DMS53 (cell line): Measurements from ENCODE around the gene RBM6.
A peak's percentile ranks its signal among the peaks of the same experiment; 100 is the strongest.
"Not testable (repeated sequence)": the region's sequence is repeated elsewhere in the genome, so short reads cannot be mapped to it uniquely, and the experiment has no call there.

Source experiments
- DNase-seq: peaks from one replicate; lab custom pipeline; 2025; lab: John Stamatoyannopoulos, UW

RBM6 gene

GRCh38 chr3:49992326-49992725, 52.4 kb downstream of the RBM6 start:
- DNase-seq, result no peak

DNA sequence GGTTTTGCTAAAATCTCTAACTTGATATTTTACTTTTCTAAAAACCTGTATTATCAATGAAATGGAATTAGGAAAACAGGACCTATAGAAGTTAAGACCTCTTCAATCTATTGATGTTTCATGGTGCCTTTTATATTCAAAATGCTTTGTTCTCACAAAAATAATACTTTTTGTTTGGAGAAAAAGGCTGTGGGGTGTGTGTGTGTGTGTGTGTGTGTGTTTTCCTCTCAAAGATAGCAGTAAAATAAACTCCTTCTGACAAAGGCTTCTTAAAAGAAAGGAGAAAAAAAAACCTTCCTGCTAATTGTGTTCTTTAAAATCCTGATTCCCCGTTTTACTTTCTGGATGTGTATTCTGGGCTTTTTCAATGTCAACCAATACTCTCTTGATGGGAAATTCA, 54.5 kb downstream of the RBM6 start:
- DNase-seq, result no peak

DNA sequence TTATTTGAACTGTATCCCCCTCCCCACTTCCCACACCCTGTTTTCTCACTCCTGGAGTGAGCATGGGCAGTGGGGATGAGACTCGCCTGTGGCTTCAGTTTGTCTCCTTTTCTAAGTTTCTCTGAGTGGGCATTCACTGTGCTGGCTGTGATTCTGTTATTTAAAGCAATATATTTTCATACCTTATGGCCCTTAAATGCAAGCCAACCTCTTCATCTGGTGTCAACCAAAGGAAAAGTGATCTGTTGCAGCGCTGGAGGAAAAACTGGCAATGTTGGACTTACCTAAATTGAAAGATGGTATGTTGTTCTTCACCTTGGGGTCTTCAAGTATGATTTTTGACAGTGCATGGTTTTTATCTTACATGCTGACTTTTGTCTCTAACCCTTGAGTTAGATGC, 56.1 kb downstream of the RBM6 start:
- no peak for DNase-seq

DNA sequence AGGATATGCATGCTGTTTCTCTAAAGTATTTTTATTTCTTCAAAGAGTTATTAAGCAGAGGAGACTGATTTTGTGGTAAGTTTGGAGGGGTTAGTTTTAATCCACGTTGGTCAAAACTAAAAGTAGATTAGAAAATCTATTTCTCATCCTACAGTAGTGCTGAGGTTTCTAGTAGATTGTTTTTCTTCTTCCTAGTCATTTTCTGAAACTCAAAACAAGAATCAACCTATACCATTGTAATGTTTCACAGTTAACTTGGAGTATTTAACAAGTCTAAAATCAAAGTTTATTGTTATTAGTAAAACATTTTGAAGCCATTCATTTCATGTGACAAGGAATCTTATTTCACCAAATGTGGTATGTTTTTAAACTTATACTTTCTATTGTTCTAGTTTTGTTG, 57.9 kb downstream of the RBM6 start:
- no peak for DNase-seq

- no peak for DNase-seq
Measured at GRCh38 chr3:49998326-49998725, 58.4 kb downstream of the RBM6 start.

- DNase-seq, result no peak
Measured at GRCh38 chr3:50001511-50001910, 61.6 kb downstream of the RBM6 start.

DNA sequence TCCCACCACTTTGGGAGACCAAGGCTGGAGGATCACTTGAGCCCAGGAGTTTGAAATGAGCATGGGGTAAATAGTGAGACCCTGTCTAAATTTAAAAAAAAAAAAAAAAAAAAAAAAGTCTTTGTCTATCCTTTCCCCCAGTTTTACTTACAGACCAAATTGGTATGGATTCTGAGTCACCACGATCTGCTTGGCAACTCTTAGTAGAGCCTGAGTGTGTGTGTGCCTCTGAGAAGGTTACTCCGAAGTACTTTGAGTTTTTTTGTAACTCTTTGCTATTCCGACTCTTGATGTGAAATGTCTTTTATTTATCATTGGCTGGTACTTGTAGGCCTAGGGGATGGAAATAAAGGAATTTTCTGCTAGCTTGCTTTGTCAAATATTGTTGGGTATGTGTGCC, 63.3 kb downstream of the RBM6 start:
- DNase-seq, result no peak

DNA sequence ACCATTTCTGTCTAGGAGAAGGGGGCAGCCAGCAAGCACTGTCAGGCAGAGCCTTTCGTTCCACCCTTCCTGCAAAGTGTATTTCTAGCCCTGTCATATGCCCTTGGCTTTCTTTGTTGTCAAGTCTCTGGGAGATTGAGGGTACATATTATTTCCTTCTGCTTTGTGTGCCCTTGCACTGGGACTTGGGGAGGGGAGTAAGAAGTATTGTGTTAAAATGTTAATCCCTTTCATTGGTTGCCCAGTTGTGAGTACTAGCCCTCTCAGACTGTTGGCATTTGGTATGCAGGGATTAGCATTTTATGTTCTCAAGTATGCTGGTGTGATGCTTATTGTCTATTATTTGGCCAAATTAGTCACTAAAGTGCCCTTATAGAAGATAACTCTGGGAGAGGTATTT, 63.9 kb downstream of the RBM6 start:
- no peak for DNase-seq

- peak; percentile 30 for DNase-seq
Measured at GRCh38 chr3:50008931-50009330, 69.0 kb downstream of the RBM6 start.

DNA sequence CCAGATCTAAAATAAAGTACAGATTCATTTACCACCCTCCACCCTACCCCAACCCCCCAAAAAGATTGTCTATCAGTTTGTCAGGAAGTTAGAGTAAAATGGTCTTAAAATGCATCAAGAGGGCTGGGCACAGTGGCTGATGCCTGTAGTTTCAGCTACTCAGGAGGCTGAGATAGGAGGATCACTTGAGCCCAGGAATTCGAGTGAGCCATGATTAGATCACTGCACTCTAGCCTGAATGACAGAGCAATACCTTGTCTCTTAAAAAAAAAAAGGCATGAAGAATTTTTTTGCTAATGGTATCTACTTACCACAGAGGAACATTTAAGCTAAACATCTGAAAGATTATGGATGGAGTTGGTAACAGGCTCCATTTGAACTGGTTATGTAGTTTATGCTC, 71.0 kb downstream of the RBM6 start:
- DNase-seq, result no peak

GRCh38 chr3:50015918-50016317, 76.0 kb downstream of the RBM6 start:
- DNase-seq, result no peak

DNA sequence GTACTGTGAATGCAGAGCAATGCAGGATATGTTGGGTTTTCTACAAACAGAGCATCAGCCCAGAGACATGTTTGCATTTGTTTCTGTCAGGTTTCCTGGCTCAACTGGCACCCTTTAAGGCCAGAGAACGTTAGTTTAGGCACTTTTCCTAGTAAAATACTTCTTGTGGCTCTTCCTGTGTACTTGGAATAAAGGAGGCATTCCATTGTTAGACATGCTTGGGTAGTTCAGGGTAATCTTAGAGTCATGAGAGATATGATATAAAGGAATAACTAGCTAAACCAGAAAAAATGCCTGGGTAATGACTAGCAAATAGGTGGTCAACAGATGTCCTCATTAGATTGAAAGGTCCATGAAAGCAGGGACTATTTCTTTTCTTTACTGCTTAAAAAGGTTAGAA, 88.4 kb downstream of the RBM6 start:
- DNase-seq, result no peak

- not testable (repeated sequence) for DNase-seq
Measured at GRCh38 chr3:50031201-50031600, 91.3 kb downstream of the RBM6 start.

GRCh38 chr3:50044976-50045375, 105.0 kb downstream of the RBM6 start:
- no peak for DNase-seq

- DNase-seq, result no peak
Measured at GRCh38 chr3:50047426-50047825, 107.5 kb downstream of the RBM6 start.

DNA sequence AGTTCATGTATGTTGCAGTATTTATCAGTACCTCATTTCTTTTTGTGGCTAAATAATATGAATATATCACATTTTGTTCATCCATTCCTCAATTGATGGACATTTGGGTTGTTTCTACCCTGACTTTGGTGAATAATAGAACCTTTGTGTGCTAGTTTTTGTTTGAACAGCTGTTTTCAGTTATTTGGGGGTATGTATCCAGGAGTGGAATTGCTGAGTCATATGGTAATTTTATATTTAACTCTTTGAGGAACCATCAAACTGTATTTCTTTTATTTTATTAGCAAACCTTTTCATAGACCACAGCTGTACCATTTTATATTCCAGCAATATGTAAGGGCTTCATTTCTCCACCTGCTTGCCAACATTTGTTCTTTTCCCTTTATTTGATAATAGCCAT, 110.4 kb downstream of the RBM6 start:
- peak; percentile 19 for DNase-seq

DNA sequence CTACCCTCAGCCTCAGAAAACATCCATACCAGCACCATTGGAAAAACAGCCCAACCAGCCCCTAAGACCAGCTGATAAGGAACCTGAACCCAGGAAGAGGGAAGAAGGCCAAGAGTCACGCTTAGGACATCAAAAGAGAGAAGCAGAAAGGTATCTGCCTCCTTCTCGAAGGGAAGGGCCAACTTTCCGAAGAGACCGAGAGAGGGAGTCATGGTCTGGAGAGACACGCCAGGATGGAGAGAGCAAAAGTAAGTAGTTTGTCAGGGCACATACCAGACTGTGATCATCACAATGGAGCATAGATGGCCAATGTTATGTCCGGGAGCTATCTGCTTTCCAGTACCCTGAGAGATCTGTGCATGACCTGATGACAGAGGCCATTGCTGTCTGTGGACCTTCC, 117.8 kb downstream of the RBM6 start:
- no peak for DNase-seq

- DNase-seq, result no peak
Measured at GRCh38 chr3:50068134-50068533, 128.2 kb downstream of the RBM6 start.

DNA sequence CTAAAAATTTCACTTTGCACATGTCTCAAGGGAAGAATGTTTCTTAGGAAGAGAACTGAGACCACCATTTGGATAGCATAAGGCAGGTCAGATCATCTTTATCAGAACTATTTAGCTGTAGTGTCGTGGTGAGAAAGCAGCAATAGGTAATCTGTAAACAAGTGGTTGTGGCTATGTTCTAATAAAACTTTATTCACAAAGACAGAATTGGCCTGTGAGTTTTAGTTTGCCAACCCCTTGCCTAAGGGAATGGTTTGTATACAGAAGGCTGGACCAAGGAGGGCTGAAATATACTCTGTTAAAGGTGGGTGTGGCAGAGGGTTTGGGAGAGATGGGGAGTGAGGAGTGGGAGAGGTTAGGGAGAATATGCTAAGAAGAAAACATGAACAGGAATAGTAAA, 138.1 kb downstream of the RBM6 start:
- no peak for DNase-seq

DNA sequence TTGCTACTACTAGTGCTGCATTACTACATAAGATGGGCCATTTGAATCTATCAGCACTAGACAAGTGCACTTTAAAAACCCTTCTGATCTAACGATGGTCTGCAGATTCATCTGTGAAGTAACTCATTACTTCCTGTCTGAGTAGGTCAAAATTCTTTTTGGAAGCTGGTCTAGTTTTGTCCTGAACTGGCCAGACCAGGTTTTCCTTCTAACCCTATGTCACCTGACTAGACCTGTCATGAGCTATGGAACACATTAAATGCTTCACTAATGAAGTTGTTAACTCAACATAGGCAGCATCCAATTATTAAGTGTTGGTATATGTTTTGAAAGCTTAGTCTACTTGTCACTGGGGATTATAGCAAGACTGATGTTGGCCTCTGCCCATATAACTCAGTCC, 138.7 kb downstream of the RBM6 start:
- DNase-seq, result peak; percentile 8

DNA sequence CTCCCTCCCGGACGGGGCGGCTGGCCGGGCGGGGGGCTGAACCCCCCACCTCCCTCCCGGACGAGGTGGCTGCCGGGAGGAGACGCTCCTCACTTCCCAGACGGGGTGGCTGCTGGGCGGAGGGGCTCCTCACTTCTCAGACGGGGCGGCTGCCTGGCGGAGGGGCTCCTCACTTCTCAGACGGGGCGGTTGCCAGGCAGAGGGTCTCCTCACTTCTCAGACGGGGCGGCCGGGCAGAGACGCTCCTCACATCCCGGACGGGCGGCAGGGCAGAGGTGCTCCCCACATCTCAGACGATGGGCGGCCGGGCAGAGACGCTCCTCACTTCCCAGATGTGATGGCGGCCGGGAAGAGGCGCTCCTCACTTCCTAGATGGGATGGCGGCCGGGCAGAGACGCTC, 145.0 kb downstream of the RBM6 start:
- DNase-seq, result not testable (repeated sequence)

GRCh38 chr3:50088725-50089608, 149.0 kb downstream of the RBM6 start, which contains the start of gene RBM5:
Gene RBM5, plus strand, starts transcription at chr3:50088919. Its CDS starts 1,516 bp downstream, at chr3:50090435.
- DNase-seq, result peak; percentile 90

GRCh38 chr3:50089609-50089945, 149.6 kb downstream of the RBM6 start:
- DNase-seq, result no peak

GRCh38 chr3:50090984-50091383, 151.0 kb downstream of the RBM6 start:
- DNase-seq, result no peak
